Activated T-helper 1 cell treated with Interleukin-2 at 50 U/mL for 16 hours (primary cell): ENCODE data around the gene ITGBL1.
"Not testable (repeated sequence)": the region's sequence is repeated elsewhere in the genome, so short reads cannot be mapped to it uniquely, and the experiment has no call there.

Source experiments
- DNase-seq: peaks from one replicate; pipeline ENCODE4 v3.0.0-alpha.2; 2020; ENCODE audit warnings: low read depth

The ITGBL1 gene

GRCh38 chr13:101514695-101515275 is 62.3 kb downstream of the ITGBL1 start:
- DNase-seq = no peak

- DNase-seq = no peak
These were observed 63.0 kb downstream of the ITGBL1 start for GRCh38 chr13:101515504-101515903.

- DNase-seq = no peak
These were observed 63.8 kb downstream of the ITGBL1 start for GRCh38 chr13:101516262-101516661.

- DNase-seq = no peak
These were observed 68.2 kb downstream of the ITGBL1 start for GRCh38 chr13:101520672-101521071.

GRCh38 chr13:101521371-101521770 is 68.9 kb downstream of the ITGBL1 start:
- no peak for DNase-seq

GRCh38 chr13:101522607-101523006 is 70.1 kb downstream of the ITGBL1 start:
- no peak for DNase-seq

GRCh38 chr13:101523154-101524131 is 71.0 kb downstream of the ITGBL1 start:
- DNase-seq = no peak

GRCh38 chr13:101527130-101527529 is 74.7 kb downstream of the ITGBL1 start:
- no peak for DNase-seq

GRCh38 chr13:101529422-101529821 is 76.9 kb downstream of the ITGBL1 start:
- no peak for DNase-seq

- DNase-seq = no peak
These were observed 77.8 kb downstream of the ITGBL1 start for GRCh38 chr13:101530293-101530692.

GRCh38 chr13:101535192-101535746 is 82.8 kb downstream of the ITGBL1 start:
- no peak for DNase-seq

GRCh38 chr13:101536079-101536478 is 83.6 kb downstream of the ITGBL1 start:
- DNase-seq = no peak

GRCh38 chr13:101544544-101544943 is 92.1 kb downstream of the ITGBL1 start:
- not testable (repeated sequence) for DNase-seq

- no peak for DNase-seq
These were observed 92.5 kb downstream of the ITGBL1 start for GRCh38 chr13:101544979-101545378.

- DNase-seq = no peak
These were observed 93.0 kb downstream of the ITGBL1 start for GRCh38 chr13:101545521-101545920.

GRCh38 chr13:101552286-101552685 is 99.8 kb downstream of the ITGBL1 start:
- DNase-seq = no peak

- DNase-seq = no peak
These were observed 100.3 kb downstream of the ITGBL1 start for GRCh38 chr13:101552786-101553185.

- DNase-seq = no peak
These were observed 102.1 kb downstream of the ITGBL1 start for GRCh38 chr13:101554420-101555125.

- DNase-seq = no peak
These were observed 103.1 kb downstream of the ITGBL1 start for GRCh38 chr13:101555610-101556009.

- DNase-seq = no peak
These were observed 104.2 kb downstream of the ITGBL1 start for GRCh38 chr13:101556676-101557123.

- DNase-seq = no peak
These were observed 112.8 kb downstream of the ITGBL1 start for GRCh38 chr13:101565317-101565716.

- DNase-seq = no peak
These were observed 115.4 kb downstream of the ITGBL1 start for GRCh38 chr13:101567841-101568240.
